ENCODE measurements around the gene ANKRD12.
A peak's percentile ranks its signal among the peaks of the same experiment; 100 is the strongest.
"Not testable (repeated sequence)": the region's sequence is repeated elsewhere in the genome, so short reads cannot be mapped to it uniquely, and the experiment has no call there.

The ANKRD12 gene

GRCh38 chr18:9232977-9233376, 96.4 kb downstream of the ANKRD12 start:
- no peak for DNase-seq (ENCODE audit: low spot score)

- no peak for DNase-seq (ENCODE audit: low spot score)
Measured at GRCh38 chr18:9233771-9234440, 97.3 kb downstream of the ANKRD12 start.

- no peak for DNase-seq (ENCODE audit: low spot score)
Measured at GRCh38 chr18:9234528-9234927, 97.9 kb downstream of the ANKRD12 start.

DNA sequence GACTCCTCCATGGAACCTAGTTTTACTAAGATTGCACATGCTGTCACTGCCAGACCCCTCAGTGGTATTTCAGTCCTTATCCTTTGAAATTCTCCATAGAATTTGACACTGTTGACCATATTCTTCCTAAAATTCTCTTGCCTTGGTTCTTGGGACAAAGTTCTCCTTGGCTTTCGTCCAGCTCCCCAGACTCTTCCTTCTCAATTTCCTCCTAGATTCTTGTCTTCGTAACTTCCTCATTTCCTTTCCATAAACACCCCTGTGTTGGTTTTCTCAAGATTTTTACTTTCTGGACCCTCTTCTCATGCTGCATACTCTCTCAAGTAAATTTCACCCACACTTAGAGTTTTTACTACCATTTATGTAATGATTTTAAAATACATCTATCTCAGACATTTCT, 101.4 kb downstream of the ANKRD12 start:
- no peak for DNase-seq (ENCODE audit: low spot score)

DNA sequence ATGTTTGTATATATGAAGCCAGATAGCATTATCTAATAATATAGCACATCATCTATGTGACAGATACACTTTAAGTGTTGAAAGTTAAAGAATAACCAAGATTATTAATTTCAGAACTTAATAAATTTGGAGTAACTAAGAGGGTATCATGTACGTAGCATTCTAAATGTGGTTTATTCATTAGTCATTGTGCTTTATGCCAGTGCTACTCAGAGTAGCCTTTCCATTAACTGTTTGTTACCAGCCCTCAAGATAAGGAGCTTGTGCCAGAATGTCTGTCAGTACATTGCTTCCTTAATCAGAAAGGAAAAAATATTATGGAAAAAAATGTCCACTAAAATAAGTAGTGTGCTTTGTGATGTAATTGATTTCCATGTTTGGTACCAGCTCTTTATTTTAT, 103.1 kb downstream of the ANKRD12 start:
- DNase-seq (ENCODE audit: low spot score): peak; percentile 17

GRCh38 chr18:9240270-9240669, 103.7 kb downstream of the ANKRD12 start:
- DNase-seq (ENCODE audit: low spot score): peak; percentile 58

DNA sequence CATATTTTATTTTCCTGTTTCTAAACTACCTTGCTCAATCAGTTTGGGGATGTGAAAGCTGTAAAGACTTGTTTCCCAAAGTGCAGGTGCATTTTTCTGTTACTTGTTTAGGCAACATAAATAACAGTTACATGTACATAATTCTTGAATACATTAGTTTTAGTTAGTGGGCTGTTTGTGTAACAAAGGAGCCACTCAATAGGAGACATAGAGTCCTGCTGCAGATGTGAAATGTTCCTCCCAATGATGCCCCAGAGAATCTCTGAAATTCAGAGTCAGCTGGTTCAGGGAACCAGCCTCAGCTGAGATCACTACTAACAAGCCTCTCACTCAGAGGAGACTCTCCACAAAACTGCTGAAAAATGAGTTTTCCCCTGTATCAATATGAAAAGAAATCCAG, 106.4 kb downstream of the ANKRD12 start:
- no peak for DNase-seq (ENCODE audit: low spot score)

- peak; percentile 39 for DNase-seq (ENCODE audit: low spot score)
Measured at GRCh38 chr18:9244376-9244775, 107.8 kb downstream of the ANKRD12 start.

- DNase-seq (ENCODE audit: low spot score): no peak
Measured at GRCh38 chr18:9248661-9249060, 112.1 kb downstream of the ANKRD12 start.

DNA sequence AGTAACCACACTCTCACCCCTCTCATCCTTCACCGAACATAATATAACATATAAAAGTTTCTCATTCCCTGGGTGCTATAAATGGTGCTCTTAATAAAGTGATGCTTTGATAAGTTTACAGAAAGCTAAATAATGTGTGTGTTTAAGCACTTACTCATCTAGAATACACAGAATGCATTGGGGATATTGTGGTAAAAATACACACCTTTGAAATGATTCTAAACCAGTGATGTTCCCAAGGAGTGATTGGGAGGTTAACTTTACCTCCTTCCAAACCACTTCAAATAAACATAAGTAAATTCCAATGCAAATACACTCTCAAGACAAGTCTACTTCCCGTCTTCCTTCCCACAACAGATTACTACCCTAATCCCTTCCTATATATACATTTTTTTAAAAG, 112.7 kb downstream of the ANKRD12 start:
- no peak for DNase-seq (ENCODE audit: low spot score)

DNA sequence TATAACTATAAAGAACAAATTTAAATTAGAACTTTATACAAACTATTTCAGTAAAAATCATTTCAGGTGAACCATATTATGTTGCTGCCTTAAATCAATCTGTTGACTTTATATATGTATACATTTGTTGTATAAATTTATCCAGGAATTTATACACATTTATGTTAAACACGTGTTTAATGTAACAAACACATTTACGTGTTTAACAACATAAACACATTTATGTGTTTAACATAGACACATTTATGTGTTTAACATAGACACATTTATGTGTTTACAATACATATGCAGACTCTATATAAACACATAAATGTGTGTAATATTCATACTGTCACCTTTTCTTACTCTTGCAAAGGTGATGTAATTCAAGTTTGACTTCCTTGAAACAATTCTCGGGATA, 122.6 kb downstream of the ANKRD12 start:
- no peak for DNase-seq (ENCODE audit: low spot score)

- no peak for DNase-seq (ENCODE audit: low spot score)
Measured at GRCh38 chr18:9260388-9261380, 124.1 kb downstream of the ANKRD12 start.

DNA sequence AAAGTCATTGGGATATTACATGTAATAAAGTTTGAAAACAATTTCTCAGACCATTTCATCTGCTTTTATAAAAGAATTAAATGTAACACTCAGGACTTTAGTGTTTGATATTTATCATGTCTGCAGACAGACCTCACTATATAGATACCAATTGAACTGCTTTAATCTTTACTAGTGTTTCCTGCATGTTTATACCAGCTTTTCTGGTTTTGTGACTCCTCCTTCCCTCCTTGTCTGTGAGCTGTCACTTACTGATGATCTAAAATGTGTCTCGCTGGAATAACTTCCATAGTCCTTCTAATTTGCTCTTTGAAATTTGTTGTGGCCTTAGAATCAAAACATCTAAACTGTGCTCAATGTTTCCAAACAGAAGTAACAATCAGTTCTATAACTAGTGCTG, 126.7 kb downstream of the ANKRD12 start:
- DNase-seq (ENCODE audit: low spot score): no peak

DNA sequence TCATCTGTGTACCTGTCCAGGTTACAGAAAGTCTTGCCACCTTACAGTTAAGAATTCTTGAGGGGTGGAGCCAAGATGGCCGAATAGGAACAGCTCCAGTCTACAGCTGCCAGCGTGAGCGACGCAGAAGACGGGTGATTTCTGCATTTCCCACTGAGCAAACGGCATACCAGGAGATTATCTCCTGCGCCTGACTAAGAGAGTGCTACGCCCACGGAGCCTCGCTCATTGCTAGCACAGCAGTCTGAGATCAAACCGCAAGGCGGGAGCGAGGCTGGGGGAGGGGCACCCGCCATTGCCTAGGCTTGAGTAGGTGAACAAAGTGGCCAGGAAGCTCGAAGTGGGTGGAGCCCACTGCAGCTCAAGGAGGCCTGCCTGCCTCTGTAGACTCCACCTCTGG, 128.2 kb downstream of the ANKRD12 start:
- not testable (repeated sequence) for DNase-seq (ENCODE audit: low spot score)

DNA sequence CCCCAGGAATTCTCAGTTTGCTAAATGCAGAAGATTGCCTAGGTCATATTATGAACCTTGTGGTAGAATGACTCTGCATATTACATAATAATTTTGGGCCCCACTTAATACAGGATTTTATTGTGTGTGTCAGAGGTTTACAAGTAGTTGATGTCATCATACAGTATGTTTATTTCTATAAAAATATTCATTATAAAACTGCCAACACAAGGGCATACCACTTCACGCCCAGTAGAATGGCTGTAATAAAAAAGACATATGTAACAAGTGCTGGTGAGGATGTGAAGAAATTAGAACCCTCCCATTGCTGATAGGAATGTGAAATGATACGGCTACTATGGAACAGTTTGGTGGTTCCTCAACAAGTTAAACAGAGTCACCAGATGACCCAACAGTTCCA, 136.6 kb downstream of the ANKRD12 start:
- no peak for DNase-seq (ENCODE audit: low spot score)

DNA sequence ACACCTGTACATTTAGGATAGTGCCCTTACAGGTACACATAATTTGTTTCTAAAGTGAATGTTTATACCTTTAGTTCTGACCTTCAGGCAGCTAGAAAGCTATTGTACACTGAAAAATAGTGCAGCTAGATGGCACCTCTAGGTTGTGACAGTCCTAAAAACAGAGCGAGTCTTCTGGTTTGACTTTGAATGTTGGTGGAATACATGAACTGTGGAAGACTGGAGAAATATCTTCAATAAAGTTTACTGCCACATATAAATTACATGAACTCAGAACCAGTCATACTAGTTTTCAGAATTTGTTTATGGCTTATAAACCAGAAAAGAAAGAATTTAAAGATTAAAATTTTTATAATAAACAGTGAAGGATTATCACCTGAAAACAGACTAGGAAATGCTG, 139.3 kb downstream of the ANKRD12 start:
- DNase-seq (ENCODE audit: low spot score): no peak

DNA sequence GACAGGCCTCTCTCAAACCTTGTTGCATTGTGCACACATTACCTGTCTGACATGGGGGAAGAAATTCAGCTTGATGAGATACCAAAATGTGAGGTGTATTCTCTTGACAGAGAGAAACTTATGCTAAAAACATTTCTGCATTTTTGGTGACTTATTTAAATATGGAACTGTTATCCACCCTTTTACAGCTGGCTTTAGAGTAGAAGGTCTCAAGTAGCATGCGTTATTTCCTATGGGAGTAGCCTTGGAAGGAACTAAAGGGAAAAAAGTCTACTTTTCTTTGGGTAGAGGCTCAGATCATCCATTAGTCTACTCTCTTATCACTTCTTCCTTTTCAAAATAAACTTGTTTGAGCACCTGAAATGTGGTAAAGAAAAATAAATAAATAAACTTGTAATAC, 141.4 kb downstream of the ANKRD12 start:
- DNase-seq (ENCODE audit: low spot score): no peak

GRCh38 chr18:9280849-9281248, 144.3 kb downstream of the ANKRD12 start:
- no peak for DNase-seq (ENCODE audit: low spot score)

- no peak for DNase-seq (ENCODE audit: low spot score)
Measured at GRCh38 chr18:9281780-9282179, 145.2 kb downstream of the ANKRD12 start.

DNA sequence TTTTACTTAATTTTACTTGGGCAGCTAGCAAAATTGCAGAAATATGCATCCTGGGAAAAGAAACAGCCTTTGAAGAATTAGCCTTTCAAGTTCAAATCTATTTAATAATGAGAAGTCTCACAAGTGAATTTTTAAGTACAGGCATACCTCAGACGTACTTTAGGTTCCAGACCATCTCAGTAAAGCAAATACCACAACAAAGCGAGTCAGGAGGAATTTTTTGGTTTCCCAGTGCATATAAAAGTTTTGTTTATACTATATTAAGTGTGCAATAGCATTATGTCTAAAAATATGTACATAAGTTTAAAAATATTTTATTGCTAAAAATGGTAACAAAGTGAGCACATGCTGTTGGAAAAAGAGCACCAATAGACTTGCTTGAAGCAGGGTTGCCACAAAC, 147.2 kb downstream of the ANKRD12 start:
- DNase-seq (ENCODE audit: low spot score): no peak

DNA sequence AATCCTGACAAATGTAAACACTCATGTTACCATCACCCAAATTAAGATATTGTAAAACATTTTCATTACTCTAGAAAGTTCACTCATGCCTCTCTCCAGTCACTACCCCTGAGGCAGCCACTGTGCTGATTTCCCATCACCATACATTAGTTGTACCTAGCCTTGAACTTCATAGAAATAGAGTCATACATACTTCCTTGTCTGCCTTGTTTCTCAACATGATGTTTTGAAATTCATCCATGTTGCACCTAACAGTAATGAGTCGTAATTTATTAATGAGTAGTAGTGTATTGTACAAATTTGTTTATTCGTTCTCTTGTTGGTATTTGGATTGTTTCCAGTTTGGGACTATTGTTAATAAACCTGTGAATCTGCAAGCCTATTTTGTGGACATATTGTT, 149.0 kb downstream of the ANKRD12 start:
- DNase-seq (ENCODE audit: low spot score): no peak

- DNase-seq (ENCODE audit: low spot score): no peak
Measured at GRCh38 chr18:9287036-9287435, 150.5 kb downstream of the ANKRD12 start.

DNA sequence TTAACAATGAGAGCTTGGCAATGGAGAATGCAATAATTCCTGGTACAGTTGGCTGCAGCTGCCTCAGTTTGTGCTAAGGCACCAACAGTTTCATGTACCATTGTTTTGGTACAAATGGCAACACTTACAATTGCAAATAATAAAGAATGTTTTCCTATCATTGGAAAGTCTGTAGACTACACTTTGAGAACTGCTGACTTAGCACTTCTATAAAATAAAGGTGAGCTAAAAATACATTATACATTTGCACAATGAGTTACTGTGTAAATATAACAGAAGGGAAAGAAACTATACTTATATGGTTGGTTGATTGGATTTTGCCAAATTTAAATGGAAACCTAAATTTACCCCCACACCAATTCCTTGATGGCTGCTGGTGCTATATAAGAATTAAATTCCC, 153.1 kb downstream of the ANKRD12 start:
- no peak for DNase-seq (ENCODE audit: low spot score)

All from activated CD4-positive, alpha-beta T cell treated with anti-CD3 and anti-CD28 coated beads, Interleukin-2, Interleukin-4, amounts not matched to agents 100 ng/mL and 50 ng/mL, durations not matched to agents 16 hours and 8 hours (primary cell).